Activated CD4-positive, alpha-beta T cell treated with anti-CD3 and anti-CD28 coated beads, Interleukin-2, amount 50 U/mL, for 16 hours (primary cell): ENCODE data around the gene INPP5D.
"Not testable (repeated sequence)": the region's sequence is repeated elsewhere in the genome, so short reads cannot be mapped to it uniquely, and the experiment has no call there.

Source experiments
- DNase-seq: peaks from one replicate; pipeline ENCODE4 v3.0.0-alpha.2; 2020

The INPP5D gene

DNA sequence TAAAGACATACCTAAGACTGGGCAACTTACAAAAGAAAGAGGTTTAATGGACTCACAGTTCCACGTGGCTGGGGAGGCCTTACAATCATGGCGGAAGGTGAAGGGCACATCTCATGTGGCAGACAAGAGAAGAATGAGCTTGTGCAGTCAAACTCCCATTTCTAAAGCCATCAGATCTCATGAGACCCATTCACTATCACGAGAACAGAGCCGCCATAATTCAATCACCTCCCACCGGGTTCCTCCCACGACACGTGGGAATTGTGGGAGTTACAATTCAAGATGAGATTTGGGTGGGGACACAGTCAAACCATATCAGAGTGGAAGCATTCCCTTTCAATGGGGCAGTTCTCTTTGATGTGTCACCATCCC lies 39.7 kb downstream of the INPP5D start:
- DNase-seq = not testable (repeated sequence)

DNA sequence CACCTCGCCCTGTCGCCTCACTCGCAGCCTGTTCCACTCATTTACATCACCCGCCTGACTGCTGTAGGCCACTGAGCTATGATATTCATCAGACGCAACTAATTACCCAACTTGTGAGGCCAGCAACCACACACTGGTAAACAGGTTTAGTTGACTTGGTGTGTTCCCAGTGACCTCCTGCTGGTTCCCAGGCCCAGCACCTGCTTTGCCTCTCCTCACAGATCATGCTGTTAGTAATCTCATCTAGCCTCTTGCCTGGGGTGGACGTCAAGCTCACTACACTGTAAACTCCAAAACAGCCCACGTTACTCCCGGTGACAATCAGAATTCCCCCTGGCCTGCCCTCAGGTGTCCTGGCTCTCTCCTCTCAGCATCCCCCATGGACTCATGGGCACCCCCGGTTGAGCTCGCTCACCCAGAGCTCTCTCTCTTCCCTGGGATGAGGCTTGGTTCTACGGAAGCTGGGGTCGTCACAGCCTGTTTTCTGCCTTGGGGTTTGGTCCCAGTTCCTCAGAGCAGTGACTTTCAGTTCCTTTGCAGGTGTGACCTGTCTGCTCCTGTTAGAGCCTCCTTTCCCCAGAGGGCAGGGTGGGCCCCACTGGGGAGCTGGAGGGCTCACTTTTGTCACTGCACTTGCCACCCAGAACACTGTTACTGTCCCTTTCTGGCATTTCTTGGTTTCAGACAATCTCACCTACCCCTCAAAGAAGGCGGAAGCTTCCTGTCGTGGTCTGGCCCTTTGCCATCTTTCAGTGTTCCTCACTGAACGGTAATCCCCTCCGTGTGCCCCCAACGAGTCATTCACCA lies 40.3 kb downstream of the INPP5D start:
- DNase-seq = peak; percentile 62

DNA sequence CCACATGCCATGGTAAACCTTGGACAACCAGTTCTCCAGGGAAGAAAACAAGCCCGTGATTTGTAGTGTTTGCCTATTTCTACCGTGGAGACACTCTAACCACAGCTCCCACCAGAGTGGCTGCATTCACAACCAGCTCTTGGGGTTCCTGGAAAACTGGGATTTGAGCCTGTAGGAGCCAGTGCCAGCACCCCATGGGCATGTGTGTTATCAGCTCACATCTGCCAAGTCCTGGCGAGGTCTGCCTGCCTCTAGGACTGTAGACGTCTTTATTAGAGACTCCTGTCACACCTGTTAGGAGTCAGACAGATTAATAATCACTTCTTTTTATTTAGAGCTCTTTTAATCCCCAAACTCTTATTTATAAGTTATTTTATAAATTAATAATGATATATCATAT lies 41.0 kb downstream of the INPP5D start:
- DNase-seq = no peak

DNA sequence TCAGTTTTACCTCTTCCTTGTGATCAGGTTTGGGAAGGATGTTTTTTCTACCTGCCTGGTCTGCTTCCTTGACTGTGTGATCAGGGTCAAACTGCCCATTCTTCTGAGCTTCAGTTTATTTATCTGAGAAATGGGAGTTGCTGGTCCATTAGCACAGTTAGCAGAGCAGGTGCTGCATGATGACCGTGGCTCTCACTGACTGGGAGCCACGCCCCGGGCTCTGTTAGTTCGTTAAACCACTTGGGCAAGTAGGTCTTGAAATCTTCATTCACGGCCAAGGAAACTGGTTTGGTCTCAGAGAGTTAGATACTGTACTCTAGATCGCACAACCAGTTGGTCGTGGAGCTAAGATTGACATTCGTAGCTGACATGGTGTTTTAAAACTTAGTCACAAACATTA lies 41.7 kb downstream of the INPP5D start:
- DNase-seq = no peak

DNA sequence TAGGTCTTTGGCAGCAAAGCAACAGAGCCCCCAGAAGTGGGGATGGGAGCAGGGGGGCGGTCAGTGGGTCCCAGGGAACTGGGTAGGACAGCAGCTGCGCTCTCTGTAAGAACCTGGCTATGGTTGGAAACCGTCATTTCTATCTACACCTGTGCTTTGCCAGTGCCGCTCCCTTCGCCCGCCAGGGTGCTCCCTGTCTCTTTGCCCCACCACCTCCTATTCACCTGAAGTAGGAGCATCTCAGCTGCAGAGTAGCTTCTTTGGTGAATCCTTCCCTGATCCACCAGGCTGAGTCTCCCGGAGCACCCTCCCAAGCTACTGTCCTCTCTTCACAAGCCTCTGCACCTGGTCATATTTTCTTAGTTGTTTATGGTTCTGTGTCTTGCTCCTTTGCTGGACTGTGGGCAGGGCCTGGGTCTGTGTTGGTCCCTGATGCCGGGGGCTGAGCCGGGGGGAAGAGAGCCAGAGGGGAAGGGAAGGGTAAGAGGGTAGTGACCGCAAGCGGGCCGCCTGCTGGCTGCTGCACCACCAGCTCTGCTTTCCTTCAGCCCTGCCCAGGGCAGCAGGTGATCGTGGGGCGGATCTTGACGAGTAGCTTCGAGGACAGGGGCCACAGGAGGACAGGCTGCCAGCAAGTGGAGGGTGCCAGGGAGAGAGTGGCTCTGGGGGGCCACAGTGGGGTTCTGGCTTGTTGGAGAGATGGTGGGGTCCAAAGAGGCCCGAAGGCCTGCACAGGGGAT lies 45.2 kb downstream of the INPP5D start:
- no peak for DNase-seq

DNA sequence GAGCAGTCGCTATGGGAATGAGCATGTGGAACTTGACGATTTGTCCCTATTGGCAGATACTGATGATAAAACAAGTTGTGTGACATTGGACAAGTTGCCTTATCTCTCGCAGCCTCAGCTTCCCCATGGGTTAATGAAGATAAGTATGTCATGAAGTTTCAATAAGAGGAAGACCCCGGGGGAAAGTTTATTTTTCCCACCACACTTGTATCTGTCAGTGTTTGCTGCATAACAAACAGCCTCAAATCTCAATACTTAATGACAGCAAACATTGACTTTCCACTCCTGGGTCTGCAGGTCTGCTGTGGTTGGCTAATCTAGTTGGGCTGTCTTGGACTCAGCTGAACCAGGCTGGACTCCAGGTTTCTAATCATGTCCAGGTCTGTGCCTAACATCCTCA lies 45.8 kb downstream of the INPP5D start:
- no peak for DNase-seq

DNA sequence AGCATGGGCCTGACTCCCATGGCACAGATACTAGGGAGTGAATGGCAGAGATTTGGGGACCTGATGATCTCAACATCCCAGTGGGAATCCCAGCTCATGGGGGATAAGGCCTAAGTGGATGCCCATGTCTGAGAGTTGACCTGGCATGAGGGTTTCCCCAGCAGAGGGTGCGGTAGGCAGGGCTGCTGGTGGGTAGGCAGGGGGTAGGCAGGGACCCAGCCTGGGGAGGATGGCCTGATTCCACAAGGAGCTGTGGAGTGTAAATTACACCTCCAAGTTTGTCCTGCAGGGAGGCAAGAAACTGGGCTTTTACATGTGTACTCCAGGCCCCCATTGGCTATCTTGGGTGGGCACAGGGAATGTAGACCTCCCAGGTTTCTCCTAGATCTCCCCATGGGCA lies 46.9 kb downstream of the INPP5D start:
- DNase-seq = no peak

DNA sequence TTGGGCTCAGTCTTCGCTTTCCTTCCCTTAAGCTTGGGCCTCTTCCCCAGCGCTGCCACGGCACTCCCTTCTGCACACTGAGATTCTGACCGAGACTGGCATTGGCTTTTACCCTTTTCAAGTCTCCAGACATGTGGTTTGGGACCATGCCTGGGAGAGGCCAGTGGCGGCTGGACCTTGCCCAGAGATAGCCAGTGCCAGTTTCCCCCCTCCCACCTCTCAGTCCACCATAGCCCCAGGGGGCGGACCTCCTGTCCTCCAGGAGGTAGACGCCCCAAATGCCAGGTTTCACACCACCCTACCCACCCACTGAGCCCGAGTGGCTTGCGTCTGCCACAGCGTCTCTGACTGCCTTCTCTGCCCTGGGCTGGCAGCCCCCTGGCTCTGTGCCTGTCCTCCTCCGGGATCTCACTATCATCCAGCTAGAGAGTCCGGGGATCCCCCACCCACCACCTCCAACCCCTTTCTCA lies 47.7 kb downstream of the INPP5D start:
- no peak for DNase-seq

DNA sequence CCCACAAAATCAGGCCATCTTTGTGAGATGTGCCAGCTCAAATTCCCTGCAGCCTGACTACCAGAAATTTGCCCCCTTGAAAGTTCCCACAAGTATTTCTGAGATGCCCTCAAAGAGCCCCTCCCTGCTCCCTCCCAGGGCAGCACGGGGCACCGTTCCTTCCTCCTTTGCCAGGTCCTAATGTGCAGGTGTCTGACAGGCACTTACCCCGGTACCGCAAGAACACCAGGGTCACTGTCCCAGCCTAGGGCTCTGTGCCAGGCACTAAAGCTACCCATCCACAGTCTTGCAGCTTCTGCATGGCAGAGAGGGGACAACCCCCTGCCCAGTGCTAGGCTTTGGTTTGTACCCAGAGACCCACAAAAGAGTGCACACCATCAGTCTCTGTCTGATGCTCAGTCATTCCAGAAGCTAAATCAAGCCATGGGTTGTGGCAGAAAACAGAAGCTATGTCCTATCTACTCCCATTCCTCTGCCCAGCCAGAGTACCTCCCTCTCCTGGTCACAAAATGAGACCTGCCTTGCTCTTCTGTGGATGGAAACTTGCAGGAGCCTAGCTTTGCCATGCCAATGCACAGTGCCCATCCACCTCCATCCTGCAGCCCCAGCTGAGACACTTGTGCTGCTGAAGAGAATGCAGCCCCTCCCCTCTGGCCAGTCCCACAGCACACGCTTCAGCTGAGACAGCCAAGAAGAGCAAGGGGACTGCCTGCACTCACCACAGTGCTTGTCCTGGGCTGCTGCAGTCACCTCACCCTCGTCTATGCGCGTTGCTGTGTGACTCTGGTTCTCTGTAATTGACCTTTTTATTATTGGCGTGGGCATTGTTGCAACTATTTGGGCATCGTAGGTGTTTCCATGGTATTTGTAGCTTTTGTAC lies 48.7 kb downstream of the INPP5D start:
- DNase-seq = no peak

DNA sequence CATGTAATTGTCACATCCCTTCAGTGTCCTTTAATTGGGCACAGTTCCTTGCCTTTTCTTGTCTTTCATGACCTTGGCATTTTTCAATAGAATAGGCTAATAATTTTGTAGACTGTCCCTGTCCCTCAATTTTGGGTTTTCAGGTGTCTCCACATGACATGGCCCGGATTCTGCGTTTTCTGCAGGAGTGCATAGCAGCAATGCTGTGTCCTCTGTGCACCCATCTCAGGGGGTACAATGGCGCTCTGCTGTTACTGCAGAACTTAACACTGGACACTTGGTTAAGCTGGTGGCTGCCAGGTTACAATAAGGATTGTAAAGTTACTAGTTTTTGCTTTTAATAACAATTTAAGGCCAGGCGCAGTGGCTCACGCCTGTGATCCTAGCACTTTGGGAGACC lies 51.3 kb downstream of the INPP5D start:
- DNase-seq = no peak

DNA sequence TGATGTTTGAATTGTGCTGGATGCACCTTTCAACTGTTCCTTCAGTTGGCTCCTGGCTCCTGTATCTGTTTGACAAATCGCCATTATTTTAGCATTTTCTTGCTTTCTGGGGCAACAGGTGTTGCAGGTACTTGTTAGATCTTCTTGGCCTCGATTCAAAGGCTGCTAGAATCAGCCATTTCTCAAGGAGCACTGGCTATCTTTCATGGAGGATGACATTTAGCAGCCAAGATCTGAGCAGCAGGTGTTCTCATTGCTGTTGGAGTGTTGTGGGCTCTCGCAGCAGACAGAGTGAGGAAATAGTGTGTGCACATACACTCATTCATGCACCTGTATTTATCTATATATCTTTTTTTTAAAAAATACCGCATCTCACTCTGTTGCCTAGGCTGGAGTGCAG lies 52.2 kb downstream of the INPP5D start:
- no peak for DNase-seq

DNA sequence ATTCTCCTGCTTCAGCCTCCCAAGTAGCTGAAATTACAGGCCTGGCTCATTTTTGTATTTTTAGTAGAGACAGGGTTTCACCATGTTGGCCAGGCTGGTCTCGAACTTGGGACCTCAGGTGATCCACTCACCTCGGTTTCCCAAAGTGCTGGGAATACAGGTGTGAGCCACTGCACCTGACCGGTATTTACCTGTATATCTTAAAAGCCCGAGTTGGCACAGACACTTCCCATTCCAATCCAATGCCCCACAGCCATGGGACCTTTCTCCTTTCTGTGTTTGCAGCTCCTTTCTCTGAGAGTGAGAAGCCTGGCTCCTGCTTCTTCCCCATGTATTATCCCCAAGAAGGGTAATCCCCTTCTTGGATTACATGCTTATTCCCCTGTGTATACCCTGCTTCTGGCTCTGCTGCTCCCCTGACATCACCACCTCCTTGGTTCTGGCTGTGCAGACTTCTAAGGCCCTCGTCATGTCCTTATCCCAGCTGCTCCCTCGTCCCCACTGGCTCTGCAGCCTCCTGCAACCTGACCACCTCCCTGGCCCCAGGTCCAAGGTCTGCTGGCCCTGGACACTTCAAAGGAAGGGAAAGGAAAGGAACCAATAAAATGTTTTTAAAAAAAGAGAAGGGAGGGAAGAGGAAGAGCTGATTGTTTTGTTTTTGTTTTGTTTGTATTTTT lies 52.8 kb downstream of the INPP5D start:
- DNase-seq = no peak

DNA sequence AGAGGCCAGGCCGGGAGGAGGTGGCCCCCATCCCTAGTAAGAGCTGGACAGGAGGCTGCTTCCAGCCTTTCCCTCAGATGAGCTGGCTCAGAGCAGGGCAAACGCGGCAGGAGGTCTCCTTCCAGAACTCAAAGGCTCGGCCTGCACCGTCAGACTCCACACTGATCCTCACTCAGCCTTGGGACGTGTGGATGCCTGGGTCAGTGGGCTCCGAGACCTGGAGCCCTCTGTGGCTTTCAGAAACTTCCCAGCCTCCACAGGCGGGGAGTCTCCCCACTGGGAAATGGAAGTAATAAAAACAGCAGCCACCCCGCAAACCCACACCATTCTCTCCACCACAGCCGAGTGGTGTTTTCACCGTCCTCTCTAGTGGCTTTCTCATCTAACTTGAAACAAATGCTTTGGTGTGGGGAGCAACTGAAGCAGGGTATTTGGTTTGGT lies 54.3 kb downstream of the INPP5D start:
- DNase-seq = no peak

DNA sequence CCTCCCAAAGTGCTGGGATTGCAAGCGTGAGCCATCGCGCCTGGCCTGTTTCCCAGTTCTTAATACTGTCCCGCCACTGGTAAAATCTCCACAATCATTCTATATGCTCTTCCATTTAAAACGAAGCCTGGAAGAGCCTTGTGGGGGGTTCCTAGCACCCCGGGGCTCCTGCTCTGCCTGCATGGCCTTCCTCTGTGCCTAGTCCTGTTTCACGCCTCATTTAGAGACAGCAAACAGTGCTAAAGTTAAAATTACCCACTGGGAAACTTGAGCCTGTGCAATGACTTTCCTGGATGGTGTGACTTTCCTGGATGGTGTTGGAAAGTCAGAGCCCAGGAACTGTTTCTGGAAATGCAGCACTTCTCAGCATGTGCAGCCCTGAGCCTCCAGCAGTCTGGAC lies 55.0 kb downstream of the INPP5D start:
- DNase-seq = no peak

DNA sequence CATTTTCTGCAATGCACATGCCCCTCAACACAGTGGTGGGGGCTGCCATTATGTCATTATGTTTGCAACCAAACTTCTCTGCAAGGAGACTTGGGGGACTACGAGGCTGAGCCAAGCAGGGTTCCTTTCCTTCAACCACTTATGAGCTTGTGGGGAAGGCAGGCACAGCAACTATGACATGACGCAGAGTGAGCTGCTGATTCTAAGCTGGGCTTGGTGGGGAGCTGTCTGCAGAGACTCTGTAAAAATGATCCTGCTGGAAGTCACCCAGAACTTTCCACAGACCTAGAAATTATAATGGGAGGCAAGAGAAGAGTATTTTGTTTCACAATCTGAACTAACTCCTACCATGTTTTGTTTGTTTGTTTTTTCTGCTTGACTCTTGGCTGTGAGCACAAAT lies 55.6 kb downstream of the INPP5D start:
- no peak for DNase-seq

DNA sequence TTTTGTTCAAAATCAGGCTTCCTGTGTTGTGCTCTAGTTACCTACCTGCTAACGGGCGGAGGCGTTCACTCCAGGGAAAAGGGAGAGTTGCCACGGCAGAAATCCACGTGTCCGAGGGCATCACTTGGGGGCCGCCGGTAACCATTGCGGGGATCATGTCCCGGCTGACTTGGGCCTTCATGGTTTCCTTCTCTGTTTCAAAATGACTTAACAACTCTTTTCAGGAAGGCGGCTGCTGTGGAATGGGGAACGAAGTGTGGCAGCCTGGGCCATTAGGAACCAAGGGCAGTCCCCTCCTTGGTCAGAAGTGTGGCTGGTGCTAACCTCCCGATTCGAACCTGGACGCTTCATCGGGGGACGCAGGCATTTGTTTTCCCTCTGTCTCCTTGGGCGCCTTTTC lies 56.8 kb downstream of the INPP5D start:
- DNase-seq = no peak

DNA sequence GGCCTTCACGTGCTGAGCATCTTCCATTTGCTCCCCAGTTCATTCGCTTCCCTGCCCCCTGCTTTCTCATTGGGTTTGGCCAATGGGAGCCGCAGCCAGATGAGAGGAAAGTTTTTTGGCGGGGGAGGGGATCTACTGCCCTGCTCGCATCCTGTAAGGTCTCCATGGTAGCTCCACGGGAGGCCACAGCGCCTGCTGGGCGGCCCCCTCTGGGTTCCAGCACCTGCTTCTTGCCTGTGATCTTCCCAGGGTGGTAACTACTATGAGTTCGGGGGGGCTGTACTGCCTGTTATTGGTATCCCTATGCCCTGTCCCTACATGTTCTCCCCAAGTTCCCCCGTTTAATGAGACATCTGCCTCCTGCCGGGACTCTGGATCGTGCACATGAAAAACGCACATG lies 57.2 kb downstream of the INPP5D start:
- DNase-seq = no peak

DNA sequence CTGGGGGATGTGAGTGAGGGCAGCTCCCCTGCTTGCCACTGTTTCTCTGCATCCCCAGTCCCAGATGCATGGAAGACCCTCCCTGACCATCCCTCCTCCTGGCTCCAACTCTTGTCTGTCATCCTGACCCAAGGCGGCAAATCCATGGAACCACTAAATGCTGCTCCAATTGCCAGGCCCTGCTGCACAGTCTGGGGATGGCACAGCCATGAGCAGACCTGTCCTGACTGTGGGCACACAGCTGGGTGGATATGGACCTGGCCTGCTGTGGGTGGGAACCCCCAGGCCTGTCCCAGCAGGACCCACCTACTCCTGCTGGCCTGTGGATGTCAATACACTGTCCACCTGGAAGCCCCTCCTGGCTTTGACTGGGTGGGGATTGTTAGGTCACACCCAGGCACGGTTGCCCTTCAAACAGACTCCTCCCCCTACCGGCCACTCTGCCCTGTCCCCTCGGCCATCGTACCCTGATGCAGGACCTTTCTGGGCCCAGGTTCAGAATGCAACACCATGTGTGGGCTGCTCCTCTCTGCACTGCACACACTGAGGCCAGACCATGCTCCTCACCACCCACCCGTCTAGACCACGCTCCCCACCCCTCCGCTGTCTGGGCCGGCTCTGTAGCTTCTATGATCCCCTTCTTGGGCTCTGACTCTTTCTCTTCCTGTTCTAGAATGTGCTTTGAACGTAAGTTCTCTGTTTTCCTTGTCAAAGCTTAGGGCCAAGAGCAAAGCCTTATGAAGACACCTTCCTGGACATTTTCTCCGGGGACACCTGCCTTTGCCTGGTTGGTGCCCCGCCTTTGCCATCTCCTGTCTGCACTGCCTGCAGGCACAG lies 57.9 kb downstream of the INPP5D start:
- DNase-seq = no peak

DNA sequence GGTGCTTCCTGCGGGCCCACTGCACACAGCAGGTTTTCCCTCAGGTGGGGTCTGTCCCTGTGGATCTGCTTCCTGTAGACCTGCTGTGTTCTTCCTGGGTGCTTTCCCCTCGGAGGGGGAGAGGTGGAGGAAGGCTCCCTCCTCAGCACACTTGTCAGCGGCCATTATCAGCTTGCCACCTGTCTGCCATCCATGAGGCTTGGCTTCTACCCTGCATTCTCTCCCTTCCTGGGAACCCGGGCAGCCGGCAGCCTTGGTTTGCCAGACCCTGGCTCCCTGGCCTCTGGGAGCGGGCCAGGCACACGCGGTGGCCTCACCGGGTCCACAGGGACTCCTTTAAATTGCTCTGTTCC lies 58.5 kb downstream of the INPP5D start:
- no peak for DNase-seq

DNA sequence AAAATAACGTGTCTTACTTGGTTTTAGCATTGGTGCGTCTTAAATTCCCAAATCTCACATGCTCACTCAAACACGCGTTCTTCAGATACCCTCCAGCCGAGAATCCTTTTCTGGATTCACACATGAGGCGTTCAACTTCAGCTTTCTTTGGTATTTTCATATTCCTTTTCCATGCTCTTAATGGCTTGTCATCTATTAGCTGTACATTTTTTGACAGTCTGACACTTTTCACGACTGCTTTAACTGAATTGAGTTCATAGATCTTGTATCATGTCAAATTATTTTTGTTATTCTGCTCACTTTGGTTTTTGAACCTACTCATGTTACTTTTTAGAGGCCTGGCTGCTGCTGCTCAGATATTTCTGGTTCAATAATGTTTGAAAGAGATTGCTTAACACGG lies 59.0 kb downstream of the INPP5D start:
- no peak for DNase-seq

DNA sequence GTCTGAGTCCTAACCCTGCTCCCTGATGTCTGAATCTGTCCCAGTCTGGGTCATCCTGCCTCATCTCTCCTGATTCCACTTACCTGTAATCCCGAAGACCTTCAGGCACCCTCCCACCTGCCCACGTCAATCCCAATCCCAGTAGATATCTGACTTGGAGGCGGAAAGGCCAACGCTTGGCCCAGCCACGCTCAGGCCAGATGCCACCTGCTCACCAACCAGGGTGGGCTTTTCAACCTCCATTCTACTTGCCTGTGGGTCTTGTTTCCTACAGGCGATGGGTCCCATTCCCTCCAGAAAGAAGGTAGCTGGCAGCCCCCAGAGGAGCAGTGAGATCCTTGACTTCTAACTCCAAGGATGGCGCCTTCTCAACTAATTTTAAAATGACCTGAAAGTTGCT lies 59.7 kb downstream of the INPP5D start:
- no peak for DNase-seq

DNA sequence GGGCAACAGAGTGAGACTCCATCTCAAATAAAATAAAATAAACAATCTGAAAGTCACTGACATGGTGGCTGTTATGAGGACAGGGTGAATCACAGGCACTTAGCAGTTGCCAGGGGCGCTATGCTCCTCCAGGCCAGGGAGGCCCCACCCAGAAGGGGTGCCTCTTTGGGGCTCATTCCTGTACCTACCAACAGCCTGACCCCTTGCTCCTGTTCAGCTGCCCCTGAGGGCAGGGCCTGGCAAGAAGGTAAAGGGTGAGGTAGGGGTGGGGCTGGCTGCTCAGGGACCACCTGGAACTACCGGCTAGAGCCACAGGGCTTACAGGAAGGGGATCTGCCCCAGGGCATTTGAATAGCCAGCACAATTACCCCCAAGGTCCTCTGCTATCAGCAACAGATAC lies 60.3 kb downstream of the INPP5D start:
- no peak for DNase-seq
